Uterus (tissue), 4 donors: Measurements from ENCODE around the gene CYYR1. TPM values are rescaled to one million over a fixed set of nuclear protein-coding genes. Genes with fewer than 3 reads are reported as not detected.

Experiments used
- DNase-seq, 2 donors: peaks; one replicate each; pipeline ENCODE4 v3.0.0-alpha.2; 2019 to 2020
- H3K27ac ChIP-seq, 2 donors: fragments of 200-600 bp; sonication (generic); 1 replicate in 1 of 2; 2 replicates in 1 of 2; pipeline ENCODE4 v1.5.1; 2016 to 2018
- H3K27me3 ChIP-seq, 2 donors: fragments of 200-600 bp; sonication (generic); one replicate each; pipeline ENCODE4 v1.5.1; 2018 to 2019; ENCODE audit warnings: control low read depth in 1 of 2
- H3K36me3 ChIP-seq, 2 donors: fragments of 200-600 bp; sonication (generic); one replicate each; pipeline ENCODE4 v1.5.1; 2019; ENCODE audit warnings: control low read depth in 1 of 2
- H3K4me1 ChIP-seq, 2 donors: fragments of 200-600 bp; sonication (generic); one replicate each; pipeline ENCODE4 v1.5.1; 2018 to 2019; ENCODE audit warnings: control low read depth in 1 of 2
- H3K4me3 ChIP-seq, 2 donors: fragments of 200-600 bp; sonication (generic); 1 replicate in 1 of 2; 2 replicates in 1 of 2; pipeline ENCODE4 v1.5.1; 2018 to 2019; ENCODE audit warnings: mild to moderate bottlenecking in 1 of 2
- H3K9me3 ChIP-seq, 2 donors: fragments of 200-600 bp; sonication (generic); one replicate each; pipeline ENCODE4 v1.5.1; 2019; ENCODE audit warnings: control low read depth in 1 of 2
- CTCF ChIP-seq, 4 experiments: fragments of 200-600 bp in 2 of 4; fragments of 450-650 bp in 2 of 4; sonication (generic) in 2 of 4; IDR thresholded peaks; one replicate each; pipeline ENCODE4 v1.5.1; 2016 to 2019; ENCODE audit warnings: antibody characterized with exemption in 4 of 4, mild to moderate bottlenecking in 2 of 4, moderate library complexity in 1 of 4
- POLR2A ChIP-seq, 2 donors: fragments of 450-650 bp; IDR thresholded peaks; one replicate each; pipeline ENCODE4 v1.6.1; 2016; ENCODE audit warnings: antibody characterized with exemption in 2 of 2, mild to moderate bottlenecking in 1 of 2, moderate library complexity in 1 of 2
- intact Hi-C: fragments of 100-400 bp; cut with DNase I; formaldehyde crosslinking; loops from one replicate; pipeline ENCODE4 v1.15.1; 2023; ENCODE audit warnings: low total_unique reads
- total RNA-seq, 4 donors: library from RNA; depleted of rRNA in 3 of 4; stranded (reverse); fragments of >200 nt in 3 of 4; gene quantifications; one replicate each; pipeline versions ENCODE4 v1.1.0 to v1.2.4, GENCODE V29; 2014 to 2023
- donor health status: DM: yes; HTN: yes; CAD: no.

The CYYR1 gene
- total RNA-seq, 4 donors from 2014 or later, result 15.9 to 83.8 (median 23.7) TPM

DNA sequence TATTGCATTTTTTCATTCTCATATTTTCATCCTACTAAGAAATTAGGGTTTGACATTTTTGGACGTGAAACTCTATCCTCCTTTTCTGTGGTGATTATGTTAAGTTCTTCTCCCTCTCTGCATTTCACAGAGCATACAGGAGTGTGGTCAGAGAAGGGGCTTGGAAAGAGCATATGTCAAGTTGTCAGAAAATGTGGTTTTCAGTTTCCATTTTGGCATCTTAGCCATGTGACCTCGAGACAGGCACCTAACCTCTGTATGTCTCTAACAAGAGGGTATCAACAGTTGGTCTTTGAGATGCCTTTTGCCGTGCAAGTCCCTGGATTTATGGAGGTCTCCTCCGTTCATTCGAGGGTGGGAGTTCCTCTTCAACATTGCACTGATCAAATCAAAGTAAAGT, 140.7 kb downstream of the CYYR1 start:
- intact Hi-C loops, result no loop called here
- Histone ChIP-seq H3K9me3 (no peaks in the 10 kb centered on the region), H3K4me1 (no peaks in the 10 kb centered on the region), H3K4me3 (no peak overlapping the region), H3K27ac (no peak overlapping the region), H3K27me3 (no peaks in the 10 kb centered on the region), H3K36me3 (no peaks in the 10 kb centered on the region)
- no peak for TF ChIP-seq POLR2A (IDR thresholded peaks at IDR 0.05)
- no peak for DNase-seq

- Histone ChIP-seq H3K9me3 (no peaks in the 10 kb centered on the region), H3K4me3 (no peak overlapping the region), H3K36me3 (no peaks in the 10 kb centered on the region), H3K27me3 (no peaks in the 10 kb centered on the region), H3K27ac (no peak overlapping the region), H3K4me1 (no peaks in the 10 kb centered on the region)
- no peak for DNase-seq
- TF ChIP-seq CTCF (IDR thresholded peaks at IDR 0.05) (no peak), POLR2A (IDR thresholded peaks at IDR 0.05) (no peak)
- intact Hi-C loops, result no loop called here
Measured at GRCh38 chr21:26425576-26425975, 147.5 kb downstream of the CYYR1 start.

DNA sequence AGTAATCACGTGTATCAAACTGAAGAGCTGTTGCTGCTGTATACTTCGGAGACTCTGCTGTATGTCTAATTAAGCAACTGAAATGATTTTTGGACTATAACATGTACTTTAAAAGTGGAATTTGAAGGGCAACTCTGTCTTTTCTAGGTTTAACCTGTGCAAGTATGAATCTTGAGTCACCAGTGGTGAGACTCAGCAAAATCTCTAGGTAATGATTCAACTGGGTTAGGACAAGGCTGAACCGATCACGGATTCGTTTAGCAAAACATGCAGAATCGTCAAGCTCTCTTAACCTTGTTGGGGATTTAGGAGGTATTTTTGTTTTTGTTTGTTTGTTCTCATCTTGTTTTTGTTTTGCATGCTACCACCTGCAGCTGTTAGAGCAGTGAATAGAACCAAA, 149.6 kb downstream of the CYYR1 start:
- DNase-seq, result no peak
- no peak for TF ChIP-seq POLR2A (IDR thresholded peaks at IDR 0.05)
- no peak for TF ChIP-seq CTCF (IDR thresholded peaks at IDR 0.05)

GRCh38 chr21:26422706-26423105, 150.4 kb downstream of the CYYR1 start:
- Histone ChIP-seq H3K4me1 (no peaks in the 10 kb centered on the region), H3K27ac (no peak overlapping the region), H3K9me3 (no peaks in the 10 kb centered on the region), H3K4me3 (no peak overlapping the region), H3K27me3 (no peaks in the 10 kb centered on the region), H3K36me3 (no peaks in the 10 kb centered on the region)
- TF ChIP-seq CTCF (IDR thresholded peaks at IDR 0.05), result no peak
- no peak for TF ChIP-seq POLR2A (IDR thresholded peaks at IDR 0.05)
- no peak for DNase-seq
- intact Hi-C loops, result no loop called here

More for the DNA sequence above, 149.6 kb downstream of the CYYR1 start:
- Histone ChIP-seq H3K4me3 (no peak overlapping the region), H3K27ac (no peak overlapping the region), H3K36me3 (no peaks in the 10 kb centered on the region), H3K4me1 (no peaks in the 10 kb centered on the region), H3K9me3 (no peaks in the 10 kb centered on the region), H3K27me3 (no peaks in the 10 kb centered on the region)
- intact Hi-C loops, result no loop called here

- Histone ChIP-seq H3K4me1 (no peaks in the 10 kb centered on the region), H3K27ac (no peak overlapping the region), H3K9me3 (no peaks in the 10 kb centered on the region), H3K4me3 (no peak overlapping the region), H3K36me3 (no peaks in the 10 kb centered on the region), H3K27me3 (no peaks in the 10 kb centered on the region)
- intact Hi-C loops, result no loop called here
- DNase-seq, result no peak
- no peak for TF ChIP-seq POLR2A (IDR thresholded peaks at IDR 0.05)
- no peak for TF ChIP-seq CTCF (IDR thresholded peaks at IDR 0.05)
Measured at GRCh38 chr21:26422138-26422537, 150.9 kb downstream of the CYYR1 start.

DNA sequence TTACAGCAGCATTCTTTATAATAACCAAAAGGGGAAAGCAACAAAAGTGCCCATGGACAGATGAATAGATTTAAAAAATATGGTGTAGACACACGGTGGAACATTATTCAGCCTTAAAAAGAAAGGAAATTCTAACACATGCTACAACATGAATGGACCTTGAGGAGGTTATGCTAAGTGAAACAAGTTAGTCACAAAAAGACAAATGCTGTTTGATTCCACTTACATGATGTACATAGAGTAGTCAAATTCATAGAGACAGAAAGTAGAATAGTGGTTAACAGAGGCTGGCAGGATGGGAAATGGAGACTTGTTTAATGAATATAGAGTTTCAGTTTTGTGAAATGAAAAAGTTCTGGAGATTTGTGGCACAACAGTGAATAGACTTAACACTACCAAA, 151.4 kb downstream of the CYYR1 start:
- Histone ChIP-seq H3K27ac (no peak overlapping the region), H3K27me3 (no peaks in the 10 kb centered on the region), H3K36me3 (no peaks in the 10 kb centered on the region), H3K4me1 (no peaks in the 10 kb centered on the region), H3K4me3 (no peak overlapping the region), H3K9me3 (no peaks in the 10 kb centered on the region)
- TF ChIP-seq POLR2A (IDR thresholded peaks at IDR 0.05), result no peak
- no peak for DNase-seq
- intact Hi-C loops, result no loop called here
